OCI-LY7 (cell line): ENCODE data around the gene ZBTB20.

Experiments used
- CTCF ChIP-seq: fragments of 200-600 bp; sonication (generic); conservative IDR thresholded peaks from 2 replicates; pipeline ENCODE4 v1.5.1; 2014; ENCODE audit warnings: mild to moderate bottlenecking, antibody characterized with exemption, low read length, moderate library complexity, mixed read lengths
- EZH2phosphoT487 ChIP-seq: fragments of 200-600 bp; sonication (generic); IDR thresholded peaks from 2 replicates; pipeline ENCODE4 v1.6.1; 2018; ENCODE audit warnings: low read depth, borderline replicate concordance, mild to moderate bottlenecking, mixed run types, antibody characterized with exemption, low read length, moderate library complexity, mixed read lengths

DNA sequence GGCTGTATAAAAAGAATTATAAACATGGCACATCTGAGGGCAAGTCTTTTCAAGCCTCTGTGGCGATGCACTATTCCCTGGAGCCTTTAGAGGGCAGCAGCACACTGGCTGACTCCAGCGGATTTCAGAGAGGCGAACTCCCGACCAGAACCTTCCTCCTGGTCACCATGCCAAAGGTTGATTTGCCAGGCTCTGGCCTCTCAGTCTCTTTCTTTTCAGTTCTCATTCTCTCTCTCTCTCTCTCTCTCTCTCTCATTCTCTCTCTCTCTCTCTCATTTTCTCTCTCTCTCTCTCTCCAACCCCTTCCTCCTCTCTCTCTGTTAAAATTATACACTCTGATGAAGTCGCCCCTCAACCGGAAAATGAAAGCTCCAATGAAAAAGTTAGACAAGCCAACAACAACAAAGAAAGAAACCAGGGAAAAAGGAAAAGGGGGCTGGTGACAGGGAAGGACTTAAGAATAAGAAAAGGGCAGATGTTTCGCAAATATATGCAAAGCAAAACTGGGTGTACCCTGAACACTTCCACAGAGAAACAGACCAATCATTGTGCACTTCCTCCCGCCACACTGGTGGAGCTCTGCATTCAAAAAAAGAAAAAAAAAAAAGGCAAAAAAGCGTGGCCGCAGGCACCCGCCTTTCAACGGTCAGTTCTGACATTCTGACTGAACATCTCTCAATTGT is 763.1 kb downstream of the ZBTB20 start:
- TF ChIP-seq CTCF (peak; percentile 93), EZH2phosphoT487 (no peak)
